Muscle layer of colon (tissue), 2 donors: ENCODE measurements around the gene MAN1C1.
"Not testable (repeated sequence)": the region's sequence is repeated elsewhere in the genome, so short reads cannot be mapped to it uniquely, and the experiment has no call there.

Source experiments
- H3K27ac ChIP-seq: one replicate; pipeline ENCODE4 v1.7.0; 2013; ENCODE audit warnings: low read depth, mild to moderate bottlenecking, low read length, moderate library complexity
- H3K27me3 ChIP-seq, 2 donors: one replicate each; pipeline ENCODE4 v1.7.0; 2013; ENCODE audit warnings: low read length in 2 of 2, mild to moderate bottlenecking in 2 of 2; ENCODE audit not compliant: insufficient read depth in 2 of 2, control insufficient read depth in 1 of 2
- H3K36me3 ChIP-seq: one replicate; pipeline ENCODE4 v1.7.0; 2013; ENCODE audit warnings: mild to moderate bottlenecking, low read length; ENCODE audit not compliant: insufficient read depth
- H3K4me1 ChIP-seq: one replicate; pipeline ENCODE4 v1.7.0; 2013; ENCODE audit warnings: mild to moderate bottlenecking, low read length; ENCODE audit not compliant: insufficient read depth
- H3K4me3 ChIP-seq, 2 donors: one replicate each; pipeline ENCODE4 v1.7.0; 2013; ENCODE audit warnings: low read length in 2 of 2, low read depth in 1 of 2, mild to moderate bottlenecking in 1 of 2, moderate library complexity in 1 of 2
- H3K9ac ChIP-seq: one replicate; pipeline ENCODE4 v1.7.0; 2013; ENCODE audit warnings: low read length
- H3K9me3 ChIP-seq: one replicate; pipeline ENCODE4 v1.7.0; 2013; ENCODE audit warnings: mild to moderate bottlenecking, low read length
- donor health status: abdominal sarcoma.
- donor health status: Adenocarcinoma of cecum.

The MAN1C1 gene

GRCh38 chr1:25587290-25587689 lies 29.3 kb upstream of the MAN1C1 start:
- Histone ChIP-seq H3K9me3 (no peaks in the 10 kb centered on the region), H3K4me3 (no peak overlapping the region), H3K4me1 (peaks cover 6% of the 10 kb centered on the region), H3K9ac (no peak overlapping the region), H3K27ac (no peak overlapping the region), H3K36me3 (no peaks in the 10 kb centered on the region), H3K27me3 (no peaks in the 10 kb centered on the region)

DNA sequence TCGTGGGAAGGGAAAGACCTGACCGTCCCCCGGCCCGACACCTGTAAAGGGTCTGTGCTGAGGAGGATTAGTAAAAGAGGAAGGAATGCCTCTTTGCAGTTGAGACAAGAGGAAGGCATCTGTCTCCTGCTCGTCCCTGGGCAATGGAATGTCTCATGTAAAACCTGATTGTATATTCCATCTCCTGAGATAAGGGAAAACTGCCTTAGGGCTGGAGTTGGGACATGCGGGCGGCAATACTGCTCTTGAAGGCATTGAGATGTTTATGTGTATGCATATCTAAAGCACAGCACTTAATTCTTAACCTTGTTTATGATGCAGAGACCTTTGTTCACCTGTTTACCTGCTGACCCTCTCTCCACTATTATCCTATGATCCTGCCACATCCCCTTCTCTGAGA lies 28.4 kb upstream of the MAN1C1 start:
- H3K9ac ChIP-seq, H3K27ac ChIP-seq, H3K36me3 ChIP-seq, H3K27me3 ChIP-seq, H3K4me1 ChIP-seq, H3K4me3 ChIP-seq, H3K9me3 ChIP-seq: not testable (repeated sequence)

GRCh38 chr1:25588786-25589185 lies 27.8 kb upstream of the MAN1C1 start:
- not testable (repeated sequence) for H3K9ac ChIP-seq, H3K36me3 ChIP-seq, H3K9me3 ChIP-seq, H3K4me3 ChIP-seq, H3K27ac ChIP-seq, H3K4me1 ChIP-seq, H3K27me3 ChIP-seq

DNA sequence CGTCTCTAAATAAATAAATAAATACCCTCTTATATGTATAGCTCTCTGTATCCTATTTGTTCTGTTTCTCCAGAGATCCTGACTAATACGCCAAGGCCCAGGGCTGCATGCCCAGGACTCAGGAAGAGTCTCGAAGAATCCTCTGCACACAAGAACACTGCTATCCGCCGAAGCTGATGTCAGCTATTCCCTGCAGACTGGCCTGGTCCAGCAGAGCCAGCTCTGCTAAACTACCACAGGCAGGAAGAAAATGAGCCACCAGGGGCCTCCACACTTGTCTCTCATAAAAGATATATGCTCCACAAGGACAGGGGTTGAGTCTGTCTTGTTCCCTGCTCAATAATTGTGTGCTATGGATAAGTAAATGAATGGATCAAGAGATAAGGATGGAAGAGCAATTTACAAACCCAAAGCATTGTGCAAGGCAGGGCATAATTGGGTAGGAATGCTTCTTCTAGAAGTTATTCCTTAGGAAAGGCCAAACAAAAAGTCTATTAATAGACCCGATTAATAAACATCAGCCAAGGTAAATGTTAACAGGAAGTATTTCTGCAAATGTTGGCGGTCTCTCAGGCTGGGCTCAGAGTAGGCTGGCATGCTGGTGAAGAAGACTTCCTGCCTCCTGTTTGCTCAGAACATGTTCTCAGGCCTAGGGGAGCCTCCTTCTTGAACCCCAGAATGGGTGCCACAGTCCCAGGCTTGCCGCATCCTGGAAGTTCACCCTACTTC lies 26.3 kb upstream of the MAN1C1 start:
- Histone ChIP-seq H3K27me3 (no peaks in the 10 kb centered on the region), H3K4me3 (no peak overlapping the region), H3K27ac (no peak overlapping the region), H3K9me3 (no peaks in the 10 kb centered on the region), H3K9ac (no peak overlapping the region), H3K4me1 (peaks cover 6% of the 10 kb centered on the region), H3K36me3 (no peaks in the 10 kb centered on the region)

GRCh38 chr1:25593861-25594260 lies 22.7 kb upstream of the MAN1C1 start:
- no peak overlapping the region for H3K9ac ChIP-seq
- H3K27me3 ChIP-seq: no peaks in the 10 kb centered on the region
- no peaks in the 10 kb centered on the region for H3K9me3 ChIP-seq
- H3K36me3 ChIP-seq: no peaks in the 10 kb centered on the region
- H3K4me1 ChIP-seq: peaks cover 6% of the 10 kb centered on the region
- no peak overlapping the region for H3K27ac ChIP-seq
- no peak overlapping the region for H3K4me3 ChIP-seq

DNA sequence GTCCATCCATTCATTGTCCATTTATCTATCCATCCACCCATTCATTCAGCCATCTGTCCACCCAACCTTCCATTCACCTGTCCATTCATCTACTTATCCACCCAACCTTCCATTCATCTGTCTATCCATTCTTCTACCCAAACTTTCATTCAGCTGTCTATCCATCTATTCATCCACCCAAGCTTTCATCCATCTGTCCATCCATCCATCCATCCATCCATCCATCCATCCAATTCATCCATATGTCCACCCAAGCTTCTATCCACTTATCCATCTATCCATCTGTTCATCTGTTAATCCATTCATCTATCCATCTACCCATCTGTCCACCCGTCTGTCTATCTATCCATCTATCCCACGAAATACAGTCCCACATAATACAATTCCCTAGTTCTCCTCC lies 21.6 kb upstream of the MAN1C1 start:
- H3K36me3 ChIP-seq: no peaks in the 10 kb centered on the region
- H3K27me3 ChIP-seq: no peaks in the 10 kb centered on the region
- H3K4me1 ChIP-seq: peaks cover 6% of the 10 kb centered on the region
- no peak overlapping the region for H3K27ac ChIP-seq
- H3K4me3 ChIP-seq: no peak overlapping the region
- H3K9ac ChIP-seq: no peak overlapping the region
- no peaks in the 10 kb centered on the region for H3K9me3 ChIP-seq

GRCh38 chr1:25596641-25597040 lies 19.9 kb upstream of the MAN1C1 start:
- H3K9ac ChIP-seq, H3K27me3 ChIP-seq, H3K4me3 ChIP-seq, H3K27ac ChIP-seq, H3K4me1 ChIP-seq, H3K9me3 ChIP-seq, H3K36me3 ChIP-seq: not testable (repeated sequence)

DNA sequence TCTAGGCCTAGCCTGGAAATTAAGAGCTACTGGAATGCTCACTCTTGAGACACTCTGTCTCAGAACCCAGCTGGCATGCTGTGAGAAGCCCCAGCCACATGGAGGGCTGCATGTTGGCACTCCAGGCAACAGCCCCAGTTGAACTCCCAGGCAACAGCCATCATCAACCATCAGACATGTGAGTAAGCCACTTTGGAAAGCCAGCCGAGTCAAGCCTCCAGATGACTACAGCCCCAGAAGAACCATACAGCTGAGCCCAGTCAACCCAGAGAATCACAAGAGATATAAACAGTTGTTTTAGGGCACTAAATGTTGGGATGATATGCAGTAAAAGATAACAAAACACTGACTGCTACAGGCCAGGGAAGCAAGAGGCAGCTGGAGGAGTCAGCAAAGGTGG lies 17.7 kb upstream of the MAN1C1 start:
- Histone ChIP-seq H3K9me3 (no peaks in the 10 kb centered on the region), H3K27me3 (no peaks in the 10 kb centered on the region), H3K4me1 (no peaks in the 10 kb centered on the region), H3K27ac (no peak overlapping the region), H3K36me3 (no peaks in the 10 kb centered on the region), H3K9ac (no peak overlapping the region), H3K4me3 (no peak overlapping the region)

GRCh38 chr1:25599969-25600610 lies 16.5 kb upstream of the MAN1C1 start:
- Histone ChIP-seq H3K9ac (no peak overlapping the region), H3K9me3 (no peaks in the 10 kb centered on the region), H3K4me1 (no peaks in the 10 kb centered on the region), H3K4me3 (no peak overlapping the region), H3K27ac (no peak overlapping the region), H3K27me3 (no peaks in the 10 kb centered on the region), H3K36me3 (no peaks in the 10 kb centered on the region)

DNA sequence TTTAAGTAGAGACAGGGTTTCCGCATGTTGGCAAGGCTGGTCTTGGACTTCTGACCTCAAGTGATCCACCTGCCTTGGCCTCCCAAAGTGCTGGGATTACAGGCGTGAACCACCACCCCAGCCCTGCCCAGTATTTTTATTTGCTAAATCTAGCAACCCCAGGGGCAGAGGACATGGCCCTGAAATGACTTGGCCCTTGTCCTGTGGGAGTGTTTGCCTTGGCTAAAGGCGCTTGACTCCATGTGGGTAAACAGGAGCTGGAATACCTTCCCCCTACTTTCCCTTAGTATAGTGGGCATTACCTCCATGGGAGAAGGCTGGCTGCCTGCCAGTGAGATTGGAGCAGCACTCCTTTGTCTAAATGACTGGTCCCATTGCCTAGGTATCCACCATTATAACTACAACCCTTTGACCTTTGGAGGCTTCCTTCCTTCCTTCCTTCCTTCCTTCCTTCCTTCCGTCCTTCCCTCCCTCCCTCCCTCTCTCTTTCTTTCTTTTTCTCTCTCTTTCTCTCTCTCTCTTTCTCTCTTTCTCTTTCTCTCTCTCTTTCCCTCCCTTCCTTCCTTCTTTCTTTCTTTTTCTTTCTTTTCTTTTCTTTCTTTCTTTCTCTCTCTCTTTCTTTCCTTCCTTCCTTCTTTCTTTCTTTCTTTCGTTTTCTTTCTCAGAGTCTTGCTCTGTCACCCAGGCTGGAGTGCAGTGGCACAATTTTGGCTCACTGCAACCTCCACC lies 15.5 kb upstream of the MAN1C1 start:
- not testable (repeated sequence) for H3K4me1 ChIP-seq, H3K36me3 ChIP-seq, H3K27ac ChIP-seq, H3K4me3 ChIP-seq, H3K9ac ChIP-seq, H3K9me3 ChIP-seq, H3K27me3 ChIP-seq

DNA sequence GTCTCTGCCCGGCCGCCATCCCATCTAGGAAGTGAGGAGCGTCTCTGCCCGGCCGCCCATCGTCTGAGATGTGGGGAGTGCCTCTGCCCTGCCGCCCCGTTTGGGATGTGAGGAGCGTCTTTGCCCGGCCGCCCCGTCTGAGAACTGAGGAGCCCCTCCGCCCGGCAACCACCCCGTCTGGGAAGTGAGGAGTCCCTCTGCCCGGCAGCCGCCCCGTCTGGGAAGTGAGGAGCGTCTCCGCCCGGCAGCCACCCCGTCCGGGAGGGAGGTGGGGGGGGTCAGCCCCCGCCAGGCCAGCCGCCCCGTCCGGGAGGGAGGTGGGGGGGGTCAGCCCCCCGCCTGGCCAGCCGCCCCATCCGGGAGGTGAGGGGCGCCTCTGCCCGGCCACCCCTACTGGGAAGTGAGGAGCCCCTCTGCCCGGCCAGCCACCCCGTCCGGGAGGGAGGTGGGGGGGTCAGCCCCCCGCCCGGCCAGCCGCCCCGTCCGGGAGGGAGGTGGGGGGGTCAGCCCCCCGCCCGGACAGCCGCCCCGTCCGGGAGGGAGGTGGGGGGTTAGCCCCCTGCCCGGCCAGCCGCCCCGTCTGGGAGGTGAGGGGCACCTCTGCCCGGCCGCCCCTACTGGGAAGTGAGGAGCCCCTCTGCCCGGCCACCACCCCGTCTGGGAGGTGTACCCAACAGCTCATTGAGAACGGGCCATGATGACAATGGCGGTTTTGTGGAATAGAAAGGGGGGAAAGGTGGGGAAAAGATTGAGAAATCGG lies 12.6 kb upstream of the MAN1C1 start:
- H3K27me3 ChIP-seq, H3K4me3 ChIP-seq, H3K4me1 ChIP-seq, H3K27ac ChIP-seq, H3K9me3 ChIP-seq, H3K36me3 ChIP-seq, H3K9ac ChIP-seq: not testable (repeated sequence)
